Measurements from ENCODE around the gene TMSB4X.

The TMSB4X gene

GRCh38 chrX:12965131-12965940 is 9.6 kb upstream of the TMSB4X start:
- no peak overlapping the region for H3K27ac ChIP-seq
- H3K4me1 ChIP-seq = peaks cover 19% of the 10 kb centered on the region
- peaks cover 26% of the 10 kb centered on the region for H3K9me3 ChIP-seq
- H3K27me3 ChIP-seq = no peaks in the 10 kb centered on the region
- no peak for TF ChIP-seq Cebpa-rat (IDR thresholded peaks at IDR 0.05)
- H3K9ac ChIP-seq = no peak overlapping the region
- no peak overlapping the region for H3K4me2 ChIP-seq
- H4K20me1 ChIP-seq = no peaks in the 10 kb centered on the region
- H3K36me3 ChIP-seq = no peaks in the 10 kb centered on the region
- H3K4me3 ChIP-seq = no peak overlapping the region

GRCh38 chrX:12966151-12966550 is 8.8 kb upstream of the TMSB4X start:
- Histone ChIP-seq H4K20me1 (no peaks in the 10 kb centered on the region), H3K9ac (no peak overlapping the region), H3K4me3 (no peak overlapping the region), H3K36me3 (no peaks in the 10 kb centered on the region), H3K27ac (no peak overlapping the region), H3K27me3 (no peaks in the 10 kb centered on the region), H3K9me3 (peaks cover 26% of the 10 kb centered on the region), H3K4me2 (no peak overlapping the region), H3K4me1 (peaks cover 27% of the 10 kb centered on the region)
- no peak for TF ChIP-seq Cebpa-rat (IDR thresholded peaks at IDR 0.05)

- H3K4me1 ChIP-seq = peaks cover 33% of the 10 kb centered on the region
- H4K20me1 ChIP-seq = no peaks in the 10 kb centered on the region
- H3K9me3 ChIP-seq = peaks cover 13% of the 10 kb centered on the region; the same call in 1 of the 2 replicates
- peak overlapping the region; percentile 30 for H3K4me2 ChIP-seq
- H3K27ac ChIP-seq = 0 out of 2 replicates have a peak overlapping the region, but pooled peaks have one; percentile 6
- no peak for TF ChIP-seq Cebpa-rat (IDR thresholded peaks at IDR 0.05)
- no peak overlapping the region for H3K4me3 ChIP-seq
- no peak overlapping the region for H3K9ac ChIP-seq
- no peaks in the 10 kb centered on the region for H3K36me3 ChIP-seq
- no peaks in the 10 kb centered on the region for H3K27me3 ChIP-seq
These were observed 7.0 kb upstream of the TMSB4X start for GRCh38 chrX:12967711-12968465.

- H3K27ac ChIP-seq = peak overlapping the region; percentile 89
- peak overlapping the region; percentile 84 for H3K4me3 ChIP-seq
- H3K27me3 ChIP-seq = no peaks in the 10 kb centered on the region
- H3K9me3 ChIP-seq = peaks cover 17% of the 10 kb centered on the region; the same call in 1 of the 2 replicates
- TF ChIP-seq Cebpa-rat (IDR thresholded peaks at IDR 0.05) = no peak
- peak overlapping the region; percentile 72 for H3K9ac ChIP-seq
- peaks cover 7% of the 10 kb centered on the region for H4K20me1 ChIP-seq
- peak overlapping the region; percentile 85 for H3K4me2 ChIP-seq
- H3K36me3 ChIP-seq = peaks cover 4% of the 10 kb centered on the region; the same call in 1 of the 2 replicates
- peaks cover 45% of the 10 kb centered on the region for H3K4me1 ChIP-seq
These were observed 4.2 kb upstream of the TMSB4X start for GRCh38 chrX:12970691-12971202.

- Histone ChIP-seq H3K4me1 (peaks cover 45% of the 10 kb centered on the region), H3K4me3 (peak overlapping the region; percentile 84), H3K27me3 (no peaks in the 10 kb centered on the region), H3K4me2 (peak overlapping the region; percentile 85), H3K9me3 (peaks cover 19% of the 10 kb centered on the region; the same call in 1 of the 2 replicates), H3K9ac (peak overlapping the region; percentile 72), H4K20me1 (peaks cover 14% of the 10 kb centered on the region), H3K27ac (peak overlapping the region; percentile 89), H3K36me3 (peaks cover 8% of the 10 kb centered on the region; the same call in 1 of the 2 replicates)
- TF ChIP-seq Cebpa-rat (IDR thresholded peaks at IDR 0.05) = no peak
These were observed 3.5 kb upstream of the TMSB4X start for GRCh38 chrX:12971282-12972003.

GRCh38 chrX:12972243-12972642 is 2.7 kb upstream of the TMSB4X start:
- Histone ChIP-seq H3K27ac (peak overlapping the region; percentile 89), H3K4me3 (peak overlapping the region; percentile 84), H3K4me2 (peak overlapping the region; percentile 85), H3K4me1 (peaks cover 45% of the 10 kb centered on the region), H4K20me1 (peaks cover 21% of the 10 kb centered on the region), H3K36me3 (peaks cover 12% of the 10 kb centered on the region; the same call in 1 of the 2 replicates), H3K27me3 (no peaks in the 10 kb centered on the region), H3K9me3 (peaks cover 13% of the 10 kb centered on the region; the same call in 1 of the 2 replicates), H3K9ac (peak overlapping the region; percentile 72)
- TF ChIP-seq Cebpa-rat (IDR thresholded peaks at IDR 0.05) = peak; percentile 61

GRCh38 chrX:12972878-12973560 is 1.9 kb upstream of the TMSB4X start:
- Histone ChIP-seq H3K4me1 (peaks cover 43% of the 10 kb centered on the region), H4K20me1 (peaks cover 27% of the 10 kb centered on the region), H3K4me2 (peak overlapping the region; percentile 85), H3K4me3 (peak overlapping the region; percentile 84), H3K27ac (peak overlapping the region; percentile 94), H3K9ac (peak overlapping the region; percentile 92), H3K36me3 (peaks cover 14% of the 10 kb centered on the region; the same call in 1 of the 2 replicates), H3K9me3 (peaks cover 11% of the 10 kb centered on the region; the same call in 1 of the 2 replicates), H3K27me3 (no peaks in the 10 kb centered on the region)
- TF ChIP-seq Cebpa-rat (IDR thresholded peaks at IDR 0.05) = no peak

GRCh38 chrX:12973561-12974304 is 1.2 kb upstream of the TMSB4X start:
- H3K4me1 ChIP-seq = peaks cover 43% of the 10 kb centered on the region
- peaks cover 27% of the 10 kb centered on the region for H4K20me1 ChIP-seq
- H3K36me3 ChIP-seq = peaks cover 14% of the 10 kb centered on the region; the same call in 1 of the 2 replicates
- peak overlapping the region; percentile 85 for H3K4me2 ChIP-seq
- H3K27me3 ChIP-seq = no peaks in the 10 kb centered on the region
- peaks cover 6% of the 10 kb centered on the region; the same call in 1 of the 2 replicates for H3K9me3 ChIP-seq
- peak overlapping the region; percentile 92 for H3K9ac ChIP-seq
- no peak for TF ChIP-seq Cebpa-rat (IDR thresholded peaks at IDR 0.05)
- H3K4me3 ChIP-seq = peak overlapping the region; percentile 84
- H3K27ac ChIP-seq = peak overlapping the region; percentile 94

All from BLaER1 (cell line).